GM23338 (cell line): ENCODE data around the gene SPTBN2.

Experiments used
- CREB1 ChIP-seq: fragments of 250-450 bp; sonication (Bioruptor Pico); IDR thresholded peaks from 2 replicates; pipeline ENCODE4 v1.5.0; 2020; ENCODE audit warnings: low read depth, mild to moderate bottlenecking, moderate library complexity
- CTCF ChIP-seq, 2 experiments: fragments of 200-600 bp in 1 of 2; sonication (generic) in 1 of 2; conservative IDR thresholded peaks; 2 replicates each; pipeline versions ENCODE4 v1.5.1 to v1.6.1; 2016 to 2017; ENCODE audit warnings: antibody characterized with exemption in 2 of 2, low read depth in 2 of 2, mild to moderate bottlenecking in 2 of 2, moderate library complexity in 1 of 2
- EZH2 ChIP-seq: fragments of 200-600 bp; sonication (generic); IDR thresholded peaks from one replicate; pipeline ENCODE4 v1.8.0; 2017; ENCODE audit warnings: antibody characterized with exemption, mild to moderate bottlenecking, low read depth; ENCODE audit not compliant: unreplicated experiment
- EZH2phosphoT487 ChIP-seq: fragments of 200-600 bp; sonication (generic); IDR thresholded peaks from one replicate; pipeline ENCODE4 v1.8.1; 2018; ENCODE audit warnings: antibody characterized with exemption; ENCODE audit not compliant: unreplicated experiment
- JUNB ChIP-seq: IDR thresholded peaks from one replicate; pipeline ENCODE4 v1.6.1; 2016; ENCODE audit warnings: antibody characterized with exemption; ENCODE audit not compliant: unreplicated experiment
- POLR2AphosphoS5 ChIP-seq: IDR thresholded peaks from 2 replicates; pipeline ENCODE4 v1.6.1; 2016; ENCODE audit warnings: antibody characterized with exemption, low read depth
- REST ChIP-seq: IDR thresholded peaks from one replicate; pipeline ENCODE4 v1.6.1; 2018; ENCODE audit warnings: antibody characterized with exemption; ENCODE audit not compliant: unreplicated experiment
- ZNF331 ChIP-seq: fragments of 250-450 bp; sonication (Bioruptor Pico); IDR thresholded peaks from 2 replicates; pipeline ENCODE4 v1.5.0; 2020; ENCODE audit warnings: low read depth, mild to moderate bottlenecking, moderate library complexity

GRCh38 chr11:66676282-66676919 lies 52.6 kb downstream of the SPTBN2 start:
- TF ChIP-seq CTCF (conservative IDR thresholded peaks at IDR 0.05; ENCODE audit: low read depth in 2 of 2) (no peak), CREB1 (CRISPR knock-in tag) (no peak), POLR2AphosphoS5 (no peak), EZH2 (no peak), JUNB (no peak), REST (no peak), EZH2phosphoT487 (no peak), ZNF331 (no peak)
